Stimulated activated naive B cell treated with anti-CD40 and anti-IgM and Interleukin-4, amounts not matched to agents 10 μg/mL and 1 μg/mL and 100 μg/mL, for 72 hours (primary cell): ENCODE data around the gene PPP3R1.

ENCODE experiments used
- ATAC-seq, 2 donors: fragments of 150-1000 bp; cut with Tn5 transposase; replicated peaks; 2 replicates each; pipeline ENCODE4 v1.10.0; 2021; ENCODE audit warnings: moderate library complexity in 1 of 2
- DNase-seq: peaks from one replicate; pipeline ENCODE4 v3.0.0; 2021
- H3K27ac Mint-ChIP-seq: one replicate; pipeline ENCODE4 v1.8.0; 2022; ENCODE audit warnings: mild to moderate bottlenecking, mixed read lengths
- H3K27me3 Mint-ChIP-seq, 2 donors: one replicate each; pipeline ENCODE4 v1.8.0; 2022; ENCODE audit warnings: mixed read lengths in 2 of 2
- H3K36me3 Mint-ChIP-seq, 2 donors: one replicate each; pipeline ENCODE4 v1.8.0; 2022; ENCODE audit warnings: mixed read lengths in 2 of 2, mild to moderate bottlenecking in 1 of 2
- H3K4me1 Mint-ChIP-seq, 2 donors: one replicate each; pipeline ENCODE4 v1.8.0; 2022; ENCODE audit warnings: mixed read lengths in 2 of 2, mild to moderate bottlenecking in 1 of 2
- H3K4me3 Mint-ChIP-seq, 2 donors: one replicate each; pipeline ENCODE4 v1.8.0; 2022; ENCODE audit warnings: mild to moderate bottlenecking in 2 of 2, mixed read lengths in 2 of 2, moderate library complexity in 1 of 2
- H3K9me3 Mint-ChIP-seq, 2 donors: one replicate each; pipeline ENCODE4 v1.8.0; 2022; ENCODE audit warnings: mixed read lengths in 2 of 2, mild to moderate bottlenecking in 1 of 2

Gene PPP3R1

GRCh38 chr2:68200157-68200787 is 52.1 kb downstream of the PPP3R1 start:
- no peak for DNase-seq
- Mint-ChIP-seq H3K27ac (peak overlapping the region; percentile 33), H3K9me3 (no peaks in the 10 kb centered on the region), H3K4me1 (peaks cover 19 to 64% of the 10 kb centered on the region in 2 donors), H3K27me3 (no peaks in the 10 kb centered on the region), H3K4me3 (no peak overlapping the region), H3K36me3 (peaks cover 5 to 28% of the 10 kb centered on the region in 2 donors)
- peak in 1 of 2 donors; percentile 23 for ATAC-seq

GRCh38 chr2:68196120-68196716 is 56.1 kb downstream of the PPP3R1 start:
- H3K4me1 Mint-ChIP-seq: peaks cover 19 to 55% of the 10 kb centered on the region in 2 donors

GRCh38 chr2:68195096-68195495 is 57.2 kb downstream of the PPP3R1 start:
- Mint-ChIP-seq H3K27ac (no peak overlapping the region), H3K4me3 (no peak overlapping the region), H3K9me3 (no peaks in the 10 kb centered on the region), H3K4me1 (peaks cover 14 to 55% of the 10 kb centered on the region in 2 donors), H3K27me3 (no peaks in the 10 kb centered on the region), H3K36me3 (peaks cover 0 to 7% of the 10 kb centered on the region in 2 donors)
- DNase-seq (no peak), ATAC-seq (no peak)

More at GRCh38 chr2:68196120-68196716, 56.1 kb downstream of the PPP3R1 start:
- ATAC-seq: peak in 1 of 2 donors; percentile 41
- DNase-seq: no peak
- peaks cover 0 to 18% of the 10 kb centered on the region in 2 donors for H3K36me3 Mint-ChIP-seq
- no peaks in the 10 kb centered on the region for H3K9me3 Mint-ChIP-seq
- no peak overlapping the region for H3K4me3 Mint-ChIP-seq
- no peaks in the 10 kb centered on the region for H3K27me3 Mint-ChIP-seq
- no peak overlapping the region for H3K27ac Mint-ChIP-seq

- DNase-seq (no peak), ATAC-seq (no peak)
- Mint-ChIP-seq H3K27me3 (no peaks in the 10 kb centered on the region), H3K27ac (no peak overlapping the region), H3K4me1 (peaks cover 14 to 53% of the 10 kb centered on the region in 2 donors), H3K4me3 (no peak overlapping the region), H3K9me3 (no peaks in the 10 kb centered on the region), H3K36me3 (peaks cover 0 to 7% of the 10 kb centered on the region in 2 donors)
Observed at GRCh38 chr2:68193787-68194372, 58.5 kb downstream of the PPP3R1 start.

GRCh38 chr2:68193144-68193543 is 59.2 kb downstream of the PPP3R1 start:
- Mint-ChIP-seq H3K9me3 (no peaks in the 10 kb centered on the region), H3K36me3 (peaks cover 0 to 7% of the 10 kb centered on the region in 2 donors), H3K4me1 (peaks cover 14 to 53% of the 10 kb centered on the region in 2 donors), H3K4me3 (no peak overlapping the region), H3K27ac (no peak overlapping the region), H3K27me3 (no peaks in the 10 kb centered on the region)
- ATAC-seq (no peak), DNase-seq (no peak)

- no peak overlapping the region for H3K4me3 Mint-ChIP-seq
- no peak overlapping the region for H3K27ac Mint-ChIP-seq
- DNase-seq (no peak), ATAC-seq (no peak)
- no peaks in the 10 kb centered on the region for H3K27me3 Mint-ChIP-seq
- no peaks in the 10 kb centered on the region for H3K9me3 Mint-ChIP-seq
- peaks cover 3 to 8% of the 10 kb centered on the region in 2 donors for H3K36me3 Mint-ChIP-seq
- peaks cover 13 to 45% of the 10 kb centered on the region in 2 donors for H3K4me1 Mint-ChIP-seq
Observed at GRCh38 chr2:68190991-68191731, 61.2 kb downstream of the PPP3R1 start.

GRCh38 chr2:68189991-68190784 is 62.1 kb downstream of the PPP3R1 start:
- no peaks in the 10 kb centered on the region for H3K9me3 Mint-ChIP-seq
- no peak overlapping the region for H3K4me3 Mint-ChIP-seq
- peak overlapping the region; percentile 67 for H3K27ac Mint-ChIP-seq
- no peaks in the 10 kb centered on the region for H3K27me3 Mint-ChIP-seq
- ATAC-seq (no peak), DNase-seq (no peak)
- H3K36me3 Mint-ChIP-seq: peaks cover 6 to 14% of the 10 kb centered on the region in 2 donors
- peaks cover 16 to 41% of the 10 kb centered on the region in 2 donors for H3K4me1 Mint-ChIP-seq

GRCh38 chr2:68188831-68189230 is 63.5 kb downstream of the PPP3R1 start:
- no peaks in the 10 kb centered on the region for H3K9me3 Mint-ChIP-seq
- no peak overlapping the region for H3K4me3 Mint-ChIP-seq
- no peak overlapping the region for H3K27ac Mint-ChIP-seq
- H3K4me1 Mint-ChIP-seq: peaks cover 13 to 38% of the 10 kb centered on the region in 2 donors
- DNase-seq: no peak
- no peaks in the 10 kb centered on the region for H3K27me3 Mint-ChIP-seq
- H3K36me3 Mint-ChIP-seq: peaks cover 9 to 15% of the 10 kb centered on the region in 2 donors
- ATAC-seq: no peak

GRCh38 chr2:68187329-68187728 is 65.0 kb downstream of the PPP3R1 start:
- ATAC-seq (no peak), DNase-seq (no peak)
- Mint-ChIP-seq H3K27ac (no peak overlapping the region), H3K36me3 (peaks cover 14 to 25% of the 10 kb centered on the region in 2 donors), H3K4me1 (peaks cover 11 to 27% of the 10 kb centered on the region in 2 donors), H3K27me3 (no peaks in the 10 kb centered on the region), H3K4me3 (no peak overlapping the region), H3K9me3 (no peaks in the 10 kb centered on the region)

GRCh38 chr2:68185541-68186164 is 66.7 kb downstream of the PPP3R1 start:
- H3K4me3 Mint-ChIP-seq: no peak overlapping the region
- H3K36me3 Mint-ChIP-seq: peaks cover 20 to 37% of the 10 kb centered on the region in 2 donors
- H3K4me1 Mint-ChIP-seq: peaks cover 8 to 16% of the 10 kb centered on the region in 2 donors
- no peaks in the 10 kb centered on the region for H3K9me3 Mint-ChIP-seq
- H3K27me3 Mint-ChIP-seq: no peaks in the 10 kb centered on the region
- peak overlapping the region; percentile 79 for H3K27ac Mint-ChIP-seq
- ATAC-seq: peak; percentile 60 to 61
- DNase-seq: peak; percentile 21

GRCh38 chr2:68182902-68183301 is 69.4 kb downstream of the PPP3R1 start:
- H3K9me3 Mint-ChIP-seq: no peaks in the 10 kb centered on the region
- H3K27ac Mint-ChIP-seq: no peak overlapping the region
- no peaks in the 10 kb centered on the region for H3K27me3 Mint-ChIP-seq
- H3K4me3 Mint-ChIP-seq: no peak overlapping the region
- peaks cover 7 to 10% of the 10 kb centered on the region in 2 donors for H3K4me1 Mint-ChIP-seq
- no peak for DNase-seq
- peaks cover 27 to 44% of the 10 kb centered on the region in 2 donors for H3K36me3 Mint-ChIP-seq
- no peak for ATAC-seq

GRCh38 chr2:68178954-68179627 is 73.2 kb downstream of the PPP3R1 start:
- no peak overlapping the region for H3K4me3 Mint-ChIP-seq
- peaks cover 10 to 13% of the 10 kb centered on the region in 2 donors for H3K4me1 Mint-ChIP-seq
- H3K36me3 Mint-ChIP-seq: peaks cover 24 to 43% of the 10 kb centered on the region in 2 donors
- ATAC-seq (no peak), DNase-seq (no peak)
- no peaks in the 10 kb centered on the region for H3K27me3 Mint-ChIP-seq
- H3K9me3 Mint-ChIP-seq: no peaks in the 10 kb centered on the region
- H3K27ac Mint-ChIP-seq: no peak overlapping the region

- H3K4me1 Mint-ChIP-seq: peaks cover 13 to 18% of the 10 kb centered on the region in 2 donors
- H3K4me3 Mint-ChIP-seq: no peak overlapping the region
- DNase-seq: no peak
- H3K9me3 Mint-ChIP-seq: no peaks in the 10 kb centered on the region
- no peak overlapping the region for H3K27ac Mint-ChIP-seq
- no peak for ATAC-seq
- H3K27me3 Mint-ChIP-seq: no peaks in the 10 kb centered on the region
- peaks cover 27 to 44% of the 10 kb centered on the region in 2 donors for H3K36me3 Mint-ChIP-seq
Observed at GRCh38 chr2:68178432-68178831, 73.9 kb downstream of the PPP3R1 start.
